Activated naive CD8-positive, alpha-beta T cell treated with anti-CD3 and anti-CD28 coated beads, Interleukin-2, amount 50 U/mL, for 24 hours (primary cell): ENCODE data around the gene CDH22.
A peak's percentile ranks its signal among the peaks of the same experiment; 100 is the strongest.

Source experiments
- ATAC-seq: fragments of 150-1000 bp; cut with Tn5 transposase; one replicate; pipeline ENCODE4 v1.10.0; 2021
- DNase-seq: peaks from one replicate; pipeline ENCODE4 v3.0.0; 2021
- H3K27ac Mint-ChIP-seq: one replicate; pipeline ENCODE4 v1.8.0; 2021; ENCODE audit warnings: mild to moderate bottlenecking, mixed read lengths
- H3K27me3 Mint-ChIP-seq: one replicate; pipeline ENCODE4 v1.8.0; 2021; ENCODE audit warnings: mixed read lengths
- H3K36me3 Mint-ChIP-seq: one replicate; pipeline ENCODE4 v1.8.0; 2021; ENCODE audit warnings: low read depth, mixed read lengths
- H3K4me1 Mint-ChIP-seq: one replicate; pipeline ENCODE4 v1.8.0; 2021; ENCODE audit warnings: mixed read lengths
- H3K4me3 Mint-ChIP-seq: one replicate; pipeline ENCODE4 v1.8.0; 2021; ENCODE audit warnings: mild to moderate bottlenecking, moderate library complexity, mixed read lengths
- H3K9me3 Mint-ChIP-seq: one replicate; pipeline ENCODE4 v1.8.0; 2021; ENCODE audit warnings: mixed read lengths

CDH22 gene

GRCh38 chr20:46316984-46317684 lies 8.8 kb upstream of the CDH22 start:
- Mint-ChIP-seq H3K27ac (no peak overlapping the region), H3K9me3 (no peaks in the 10 kb centered on the region), H3K27me3 (peaks cover 49% of the 10 kb centered on the region), H3K4me1 (peaks cover under 1% of the 10 kb centered on the region), H3K36me3 (no peaks in the 10 kb centered on the region), H3K4me3 (no peak overlapping the region)
- no peak for ATAC-seq
- DNase-seq = no peak

GRCh38 chr20:46315311-46315710 lies 7.0 kb upstream of the CDH22 start:
- H3K4me1 Mint-ChIP-seq = peaks cover 4% of the 10 kb centered on the region
- H3K36me3 Mint-ChIP-seq = no peaks in the 10 kb centered on the region
- no peak overlapping the region for H3K27ac Mint-ChIP-seq
- peaks cover 63% of the 10 kb centered on the region for H3K27me3 Mint-ChIP-seq
- H3K9me3 Mint-ChIP-seq = no peaks in the 10 kb centered on the region
- H3K4me3 Mint-ChIP-seq = no peak overlapping the region
- DNase-seq = no peak
- ATAC-seq = no peak

DNA sequence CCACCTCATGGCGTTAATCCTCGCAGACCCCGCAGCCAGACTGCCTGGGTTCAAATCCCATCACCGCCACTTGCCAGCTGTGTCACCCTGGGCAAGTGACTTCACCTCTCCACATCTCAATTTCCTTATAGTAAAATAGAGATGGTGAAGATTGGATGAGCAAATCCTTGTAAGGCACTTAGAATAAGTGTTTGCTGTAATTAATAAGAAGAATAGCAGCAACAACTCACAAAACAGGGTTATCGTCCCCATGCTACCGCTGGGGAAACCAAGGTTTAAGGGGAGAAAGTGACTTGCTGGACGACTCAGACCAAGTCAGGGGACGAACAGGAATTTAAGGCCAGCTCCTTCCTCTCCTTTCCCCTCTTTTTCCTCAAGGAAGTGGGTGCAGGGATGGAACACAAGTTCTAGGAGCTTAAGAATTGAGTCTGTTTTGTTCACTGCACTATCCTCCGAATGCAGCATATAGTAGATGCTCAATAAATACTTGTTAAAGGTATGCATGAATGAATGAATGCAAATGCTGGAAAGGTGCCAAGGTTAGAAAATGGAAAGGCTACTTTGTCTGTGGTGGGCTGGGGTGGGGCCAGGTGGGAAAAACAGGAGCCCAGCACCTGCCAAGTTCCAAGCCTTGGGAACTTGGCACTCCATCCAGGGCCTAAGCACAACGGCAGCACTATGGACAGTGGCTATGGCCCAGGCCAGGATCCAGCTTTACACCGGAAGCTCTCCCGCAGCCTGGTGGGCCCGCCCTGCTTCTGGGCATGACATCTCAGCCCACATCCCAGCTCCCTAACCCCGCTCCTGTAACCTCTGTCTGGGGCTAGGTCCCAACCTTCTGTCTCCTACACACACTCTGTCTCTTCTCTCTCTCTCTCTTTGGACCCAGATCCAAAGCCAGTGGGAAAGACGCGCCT lies 4.9 kb upstream of the CDH22 start:
- Mint-ChIP-seq H3K4me3 (no peak overlapping the region), H3K27ac (no peak overlapping the region), H3K4me1 (peaks cover 6% of the 10 kb centered on the region), H3K36me3 (no peaks in the 10 kb centered on the region), H3K27me3 (peaks cover 78% of the 10 kb centered on the region), H3K9me3 (no peaks in the 10 kb centered on the region)
- no peak for ATAC-seq
- no peak for DNase-seq

DNA sequence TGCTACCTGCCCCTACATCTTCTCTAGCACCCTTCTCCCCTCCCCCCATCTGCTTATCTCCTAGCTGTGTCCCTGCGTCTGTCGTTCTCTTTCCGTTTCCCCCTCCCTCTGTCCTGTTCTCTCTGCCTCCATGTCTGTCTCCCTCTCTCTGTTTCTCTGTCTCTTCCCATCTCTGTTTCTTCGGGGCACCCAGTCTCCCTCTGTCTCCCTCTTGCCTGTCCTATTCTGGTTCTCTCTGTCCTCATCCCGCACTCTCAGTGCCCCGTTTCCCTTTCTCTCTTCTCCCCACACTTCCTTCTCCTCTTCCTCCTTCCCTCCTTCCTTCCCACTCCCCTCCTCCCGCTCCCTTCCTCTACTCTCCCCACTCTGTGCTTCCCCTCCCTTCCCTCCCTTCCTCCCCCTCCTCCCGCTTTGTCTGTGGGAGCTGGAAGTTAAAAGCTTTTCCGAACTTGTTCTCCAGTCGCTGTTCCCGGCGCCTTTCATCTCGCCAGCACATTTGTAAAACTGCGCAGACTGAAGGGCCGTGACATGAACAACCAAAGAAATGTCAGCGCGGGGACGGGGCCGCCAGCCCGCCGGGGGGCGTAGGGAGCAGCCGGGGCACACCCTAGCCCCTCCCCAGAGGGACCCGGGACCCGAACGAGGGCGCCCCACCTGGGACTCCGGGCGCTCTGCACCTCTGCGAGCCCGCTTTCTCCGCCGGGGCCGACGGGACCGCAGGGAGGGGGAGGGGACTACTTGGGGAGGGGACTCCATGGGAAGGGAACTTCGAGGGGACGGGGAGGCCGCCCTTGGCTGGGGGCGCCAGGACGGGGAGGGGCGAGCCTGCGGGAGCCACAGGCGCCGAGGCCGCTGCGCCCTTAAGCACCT lies 4.0 kb upstream of the CDH22 start:
- H3K27me3 Mint-ChIP-seq = peaks cover 78% of the 10 kb centered on the region
- H3K9me3 Mint-ChIP-seq = no peaks in the 10 kb centered on the region
- H3K36me3 Mint-ChIP-seq = no peaks in the 10 kb centered on the region
- no peak overlapping the region for H3K4me3 Mint-ChIP-seq
- ATAC-seq (no peak), DNase-seq (peak; percentile 18)
- no peak overlapping the region for H3K27ac Mint-ChIP-seq
- H3K4me1 Mint-ChIP-seq = peaks cover 6% of the 10 kb centered on the region

- Mint-ChIP-seq H3K27me3 (peaks cover 78% of the 10 kb centered on the region), H3K36me3 (no peaks in the 10 kb centered on the region), H3K27ac (no peak overlapping the region), H3K4me3 (no peak overlapping the region), H3K4me1 (peaks cover 6% of the 10 kb centered on the region), H3K9me3 (no peaks in the 10 kb centered on the region)
- ATAC-seq (no peak), DNase-seq (no peak)
Observed at GRCh38 chr20:46311719-46312074, 3.4 kb upstream of the CDH22 start.

DNA sequence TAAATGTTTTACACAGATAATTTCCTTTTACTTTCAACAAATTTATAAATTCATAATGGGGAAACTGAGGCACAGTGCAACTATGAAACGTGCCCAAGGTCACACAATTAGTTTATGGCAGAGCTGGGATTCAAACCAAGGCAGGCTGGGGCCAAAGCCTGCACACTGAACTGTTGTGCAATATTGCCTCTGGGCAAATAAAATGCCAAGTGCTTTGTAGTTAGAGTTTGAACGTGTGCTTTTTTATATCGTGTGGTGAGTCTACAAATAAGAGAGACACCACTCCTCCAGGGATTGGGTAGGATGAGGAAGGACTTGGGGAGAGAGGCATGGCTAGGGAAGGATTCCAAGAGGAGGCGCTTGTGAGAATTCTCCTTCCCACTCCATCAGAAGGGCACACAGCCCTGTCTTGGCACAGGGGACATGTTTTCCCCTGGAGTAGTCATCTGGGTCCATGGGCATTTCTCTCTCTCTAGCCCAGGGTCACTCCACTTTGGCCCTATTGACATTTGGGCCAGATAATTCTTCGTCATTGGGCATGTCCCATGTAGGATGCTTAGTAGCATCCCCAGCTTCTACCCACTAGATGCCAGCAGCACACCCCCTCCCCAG lies 2.8 kb upstream of the CDH22 start:
- peaks cover 78% of the 10 kb centered on the region for H3K27me3 Mint-ChIP-seq
- H3K4me3 Mint-ChIP-seq = no peak overlapping the region
- H3K27ac Mint-ChIP-seq = no peak overlapping the region
- DNase-seq (no peak), ATAC-seq (no peak)
- peaks cover 6% of the 10 kb centered on the region for H3K4me1 Mint-ChIP-seq
- H3K9me3 Mint-ChIP-seq = no peaks in the 10 kb centered on the region
- H3K36me3 Mint-ChIP-seq = no peaks in the 10 kb centered on the region

GRCh38 chr20:46309945-46310344 lies 1.6 kb upstream of the CDH22 start:
- Mint-ChIP-seq H3K9me3 (no peaks in the 10 kb centered on the region), H3K4me3 (no peak overlapping the region), H3K4me1 (peaks cover 6% of the 10 kb centered on the region), H3K27ac (no peak overlapping the region), H3K27me3 (peaks cover 74% of the 10 kb centered on the region), H3K36me3 (no peaks in the 10 kb centered on the region)
- no peak for ATAC-seq
- DNase-seq = no peak

DNA sequence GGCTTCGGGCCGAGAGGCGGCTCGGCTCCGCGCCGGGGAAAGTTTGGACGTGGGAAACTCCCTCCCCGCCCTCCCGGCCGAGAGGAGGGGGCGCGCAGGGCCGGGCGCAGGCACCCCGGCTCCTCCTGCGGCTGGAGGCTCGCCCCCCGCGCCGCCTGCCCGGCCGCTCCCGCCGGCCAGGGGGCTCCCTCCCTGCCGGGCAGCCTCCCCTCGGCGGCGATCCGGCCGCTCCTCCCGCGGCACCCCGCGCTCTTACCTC lies 370 bp downstream of the CDH22 start:
- H3K4me1 Mint-ChIP-seq = peaks cover 6% of the 10 kb centered on the region
- H3K27me3 Mint-ChIP-seq = peaks cover 68% of the 10 kb centered on the region
- DNase-seq (no peak), ATAC-seq (no peak)
- H3K36me3 Mint-ChIP-seq = no peaks in the 10 kb centered on the region
- H3K4me3 Mint-ChIP-seq = no peak overlapping the region
- no peaks in the 10 kb centered on the region for H3K9me3 Mint-ChIP-seq
- no peak overlapping the region for H3K27ac Mint-ChIP-seq

DNA sequence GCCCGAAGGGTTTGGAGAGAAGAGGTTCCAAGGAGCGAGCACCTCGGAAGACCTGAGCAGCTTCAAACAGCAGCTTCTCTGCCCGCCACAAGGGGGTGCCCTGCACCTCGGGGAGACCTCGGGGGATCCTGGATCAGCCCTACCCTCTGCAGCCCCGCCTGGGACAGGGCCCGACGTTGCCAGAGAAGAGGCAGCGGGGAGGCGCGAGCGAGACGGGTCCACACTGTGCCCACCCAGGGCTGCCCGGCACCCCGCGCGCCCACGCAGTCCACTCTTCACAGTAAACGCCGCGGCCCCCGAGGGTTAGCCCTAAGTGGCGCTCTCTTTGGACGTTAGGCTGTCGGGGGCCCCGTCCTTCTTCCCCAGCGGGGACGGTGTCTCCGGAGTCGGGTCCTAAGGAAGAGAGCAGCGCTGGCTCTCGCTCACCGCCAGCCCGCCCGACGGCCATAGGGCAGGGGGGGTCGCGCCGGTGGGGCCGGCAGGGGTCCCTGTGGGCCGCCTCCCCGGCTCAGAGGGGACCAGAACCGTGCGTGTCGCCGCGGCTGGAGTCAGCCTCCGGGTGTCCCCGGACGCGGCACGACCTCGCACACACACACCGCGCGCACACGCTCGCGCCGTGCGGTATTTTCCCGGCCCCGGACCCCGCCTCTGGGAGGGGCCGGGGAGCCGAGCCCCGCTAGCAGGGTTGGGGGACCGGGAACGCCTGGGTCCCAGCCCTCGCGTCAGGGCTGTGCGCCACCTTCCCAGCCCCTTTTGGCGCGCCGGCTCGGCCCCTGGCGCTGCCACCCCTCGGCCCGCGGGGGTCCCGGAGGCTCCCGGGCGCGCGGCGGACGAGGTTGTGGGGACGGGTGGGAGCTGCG lies 929 bp downstream of the CDH22 start:
- H3K27ac Mint-ChIP-seq = no peak overlapping the region
- no peaks in the 10 kb centered on the region for H3K36me3 Mint-ChIP-seq
- DNase-seq = peak; percentile 75
- peaks cover 6% of the 10 kb centered on the region for H3K4me1 Mint-ChIP-seq
- peaks cover 71% of the 10 kb centered on the region for H3K27me3 Mint-ChIP-seq
- peak; percentile 89 for ATAC-seq
- peak overlapping the region; percentile 35 for H3K4me3 Mint-ChIP-seq
- no peaks in the 10 kb centered on the region for H3K9me3 Mint-ChIP-seq

DNA sequence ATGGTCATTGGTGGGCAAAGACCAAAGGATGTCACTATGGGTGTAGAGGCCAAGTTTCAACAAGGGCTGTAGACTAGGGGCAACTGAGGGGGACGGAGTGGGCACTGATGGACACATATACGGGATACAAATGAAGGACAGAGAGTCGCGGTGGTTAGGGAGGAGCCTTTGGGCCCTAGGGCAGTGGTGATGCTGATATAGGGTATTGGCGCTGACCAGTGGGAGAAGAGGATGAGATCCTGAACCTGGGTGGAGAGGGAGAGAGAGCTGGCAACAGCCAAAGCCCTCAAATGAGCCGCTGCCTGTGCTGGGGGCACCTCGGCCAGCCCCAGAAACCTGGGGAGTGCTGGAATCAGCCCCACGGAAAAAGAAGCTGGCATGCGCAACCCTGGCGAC lies 1.6 kb downstream of the CDH22 start:
- Mint-ChIP-seq H3K27me3 (peaks cover 65% of the 10 kb centered on the region), H3K9me3 (no peaks in the 10 kb centered on the region), H3K4me1 (peaks cover 2% of the 10 kb centered on the region), H3K36me3 (no peaks in the 10 kb centered on the region), H3K27ac (no peak overlapping the region), H3K4me3 (peak overlapping the region; percentile 13)
- DNase-seq (no peak), ATAC-seq (no peak)

DNA sequence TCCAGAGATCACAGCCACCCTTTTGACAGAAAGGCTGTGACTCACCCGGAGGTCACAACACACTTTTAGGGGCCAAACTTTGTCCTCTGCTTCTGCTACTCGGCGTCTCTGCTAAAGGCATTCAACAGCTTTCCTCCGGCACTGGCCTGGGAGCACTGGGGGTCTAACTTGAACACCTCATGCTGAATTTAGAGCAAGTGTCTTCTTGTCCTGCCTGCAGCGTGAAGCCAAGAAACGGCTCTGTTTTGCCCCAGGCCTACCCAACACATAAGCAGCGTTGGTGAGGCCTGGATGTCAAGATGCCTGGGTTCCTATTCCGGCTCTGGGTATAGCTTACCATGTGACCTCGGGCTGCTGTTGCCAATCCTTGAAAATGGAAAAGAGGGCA lies 2.3 kb downstream of the CDH22 start:
- Mint-ChIP-seq H3K4me1 (peaks cover 2% of the 10 kb centered on the region), H3K36me3 (no peaks in the 10 kb centered on the region), H3K4me3 (no peak overlapping the region), H3K9me3 (no peaks in the 10 kb centered on the region), H3K27ac (no peak overlapping the region), H3K27me3 (peaks cover 57% of the 10 kb centered on the region)
- no peak for ATAC-seq
- no peak for DNase-seq

- Mint-ChIP-seq H3K4me3 (no peak overlapping the region), H3K4me1 (peaks cover 2% of the 10 kb centered on the region), H3K9me3 (no peaks in the 10 kb centered on the region), H3K36me3 (no peaks in the 10 kb centered on the region), H3K27ac (no peak overlapping the region), H3K27me3 (peaks cover 52% of the 10 kb centered on the region)
- ATAC-seq (no peak), DNase-seq (no peak)
Observed at GRCh38 chr20:46305331-46305972, 2.8 kb downstream of the CDH22 start.

GRCh38 chr20:46304852-46305251 lies 3.4 kb downstream of the CDH22 start:
- no peak for ATAC-seq
- Mint-ChIP-seq H3K27ac (no peak overlapping the region), H3K27me3 (peaks cover 48% of the 10 kb centered on the region)

More at GRCh38 chr20:46304852-46305251, 3.4 kb downstream of the CDH22 start:
- H3K36me3 Mint-ChIP-seq = no peaks in the 10 kb centered on the region
- no peak overlapping the region for H3K4me3 Mint-ChIP-seq
- H3K4me1 Mint-ChIP-seq = peaks cover 2% of the 10 kb centered on the region
- H3K9me3 Mint-ChIP-seq = no peaks in the 10 kb centered on the region
- no peak for DNase-seq
